CD14-positive monocyte (primary cell): ENCODE measurements around the gene CSF2RB. TPM values are rescaled to one million over a fixed set of nuclear protein-coding genes. Genes with fewer than 3 reads are reported as not detected.

ENCODE experiments used
- DNase-seq, 3 donors: peaks; one replicate each; pipeline ENCODE4 v3.0.0-alpha.2; 2011 to 2022
- H2AFZ ChIP-seq: 2 replicates; pipeline ENCODE4 v1.6.0; 2012; ENCODE audit warnings: mild to moderate bottlenecking, low read depth, low read length, inconsistent platforms; ENCODE audit not compliant: insufficient read depth, poor library complexity, severe bottlenecking
- H3K27ac ChIP-seq, 2 donors: 1 replicate in 1 of 2; 2 replicates in 1 of 2; pipeline ENCODE4 v1.5.1; 2012 to 2013; ENCODE audit warnings: low read length in 2 of 2, control low read depth in 1 of 2, inconsistent platforms in 1 of 2, low read depth in 1 of 2, mild to moderate bottlenecking in 1 of 2
- H3K27me3 ChIP-seq, 2 donors: one replicate each; pipeline versions ENCODE4 v1.6.0 to v1.6.1; 2011 to 2013; ENCODE audit warnings: low read length in 2 of 2; ENCODE audit not compliant: control insufficient read depth in 2 of 2, insufficient read depth in 2 of 2
- H3K36me3 ChIP-seq, 2 donors: replicated peaks in 1 of 2; 1 replicate in 1 of 2; 2 replicates in 1 of 2; pipeline versions ENCODE4 v1.5.1 to v1.6.1; 2012 to 2013; ENCODE audit warnings: low read length in 2 of 2, control low read depth in 1 of 2, inconsistent platforms in 1 of 2, mild to moderate bottlenecking in 1 of 2; ENCODE audit not compliant: insufficient read depth in 2 of 2, control insufficient read depth in 1 of 2
- H3K4me1 ChIP-seq, 2 donors: 1 replicate in 1 of 2; 2 replicates in 1 of 2; pipeline versions ENCODE4 v1.5.1 to v1.6.1; 2012 to 2013; ENCODE audit warnings: low read length in 2 of 2, control low read depth in 1 of 2, inconsistent platforms in 1 of 2, mild to moderate bottlenecking in 1 of 2, moderate library complexity in 1 of 2; ENCODE audit not compliant: insufficient read depth in 2 of 2, control insufficient read depth in 1 of 2
- H3K4me2 ChIP-seq: replicated peaks from 2 replicates; pipeline ENCODE3; 2012; ENCODE audit warnings: low read length, moderate library complexity, mild to moderate bottlenecking; ENCODE audit not compliant: poor library complexity, severe bottlenecking; ENCODE audit errors: extremely low read depth
- H3K4me3 ChIP-seq, 3 experiments: fragments of 200-600 bp in 1 of 3; sonication (generic) in 1 of 3; replicated peaks in 1 of 3; 1 replicate in 2 of 3; 2 replicates in 1 of 3; pipeline ENCODE4 v1.5.1; 2011 to 2013; ENCODE audit warnings: low read length in 3 of 3, mild to moderate bottlenecking in 3 of 3, control low read depth in 2 of 3, low read depth in 2 of 3, inconsistent platforms in 1 of 3, moderate library complexity in 1 of 3
- H3K79me2 ChIP-seq: 2 replicates; pipeline ENCODE4 v1.6.0; 2012; ENCODE audit warnings: mild to moderate bottlenecking, control low read depth, inconsistent platforms, low read length, moderate library complexity; ENCODE audit not compliant: insufficient read depth
- H3K9ac ChIP-seq: 2 replicates; pipeline ENCODE4 v1.6.0; 2017; ENCODE audit warnings: low read length, mild to moderate bottlenecking; ENCODE audit not compliant: insufficient read depth, poor library complexity, severe bottlenecking
- H3K9me3 ChIP-seq, 2 donors: replicated peaks in 1 of 2; 1 replicate in 1 of 2; 2 replicates in 1 of 2; pipeline versions ENCODE4 v1.5.1 to v1.6.1; 2012 to 2013; ENCODE audit warnings: low read length in 2 of 2, control low read depth in 1 of 2; ENCODE audit not compliant: control insufficient read depth in 1 of 2, insufficient read depth in 1 of 2
- H4K20me1 ChIP-seq: 2 replicates; pipeline ENCODE4 v1.6.0; 2012; ENCODE audit warnings: mild to moderate bottlenecking, low read length, control low read depth, moderate library complexity; ENCODE audit not compliant: insufficient read depth
- H3K27ac Mint-ChIP-seq, 7 donors: one replicate each; pipeline ENCODE4 v1.8.0; 2020; ENCODE audit warnings: mild to moderate bottlenecking in 7 of 7, mixed read lengths in 7 of 7, moderate library complexity in 6 of 7, inconsistent platforms in 2 of 7
- H3K27me3 Mint-ChIP-seq, 3 donors: one replicate each; pipeline ENCODE4 v1.8.0; 2021 to 2022; ENCODE audit warnings: low read depth in 3 of 3, mild to moderate bottlenecking in 3 of 3, mixed read lengths in 3 of 3, moderate library complexity in 3 of 3, inconsistent platforms in 1 of 3
- H3K36me3 Mint-ChIP-seq, 2 donors: one replicate each; pipeline ENCODE4 v1.8.0; 2020; ENCODE audit warnings: mixed read lengths in 2 of 2, inconsistent platforms in 1 of 2, mild to moderate bottlenecking in 1 of 2
- H3K4me1 Mint-ChIP-seq: one replicate; pipeline ENCODE4 v1.8.0; 2020; ENCODE audit warnings: mild to moderate bottlenecking, mixed read lengths
- H3K4me3 Mint-ChIP-seq, 2 donors: one replicate each; pipeline ENCODE4 v1.8.0; 2020; ENCODE audit warnings: mild to moderate bottlenecking in 2 of 2, mixed read lengths in 2 of 2, moderate library complexity in 1 of 2
- H3K9me3 Mint-ChIP-seq, 7 donors: one replicate each; pipeline ENCODE4 v1.8.0; 2020 to 2022; ENCODE audit warnings: mixed read lengths in 7 of 7, mild to moderate bottlenecking in 6 of 7, moderate library complexity in 6 of 7, inconsistent platforms in 2 of 7
- WGBS: methylation state at CpG from one replicate; pipeline ENCODE4 v1.1.5; 2013; ENCODE audit warnings: missing lambda C conversion rate; ENCODE audit not compliant: insufficient coverage; 5-methylcytosine and 5-hydroxymethylcytosine counted together
- intact Hi-C, 2 donors: fragments of 100-400 bp; cut with micrococcal nuclease; formaldehyde crosslinking; loops; one replicate each; pipeline versions ENCODE4 v1.15.0 to v1.15.1; 2023
- polyA plus RNA-seq, 3 donors: library from polyadenylated mRNA; depleted of rRNA in 1 of 3; unstranded in 2 of 3; stranded (reverse) in 1 of 3; fragments of 300-500 nt in 2 of 3; fragments of >200 nt in 1 of 3; fragmentation: Illumina TruSeq in 2 of 3; gene quantifications; 1 replicate in 2 of 3; 2 replicates in 1 of 3; pipeline ENCODE4 v1.2.3, GENCODE V29; 2012 to 2021
- TF ChIP-seq, protein P1 (sequence below): fragments of 200-600 bp; IDR thresholded peaks from one replicate; pipeline ENCODE4 v1.8.0; 2022; ENCODE audit warnings: antibody characterized with exemption, mild to moderate bottlenecking

CSF2RB gene
- polyA plus RNA-seq, 3 donors: 29.9 to 91.1 (median 52.7) TPM

DNA sequence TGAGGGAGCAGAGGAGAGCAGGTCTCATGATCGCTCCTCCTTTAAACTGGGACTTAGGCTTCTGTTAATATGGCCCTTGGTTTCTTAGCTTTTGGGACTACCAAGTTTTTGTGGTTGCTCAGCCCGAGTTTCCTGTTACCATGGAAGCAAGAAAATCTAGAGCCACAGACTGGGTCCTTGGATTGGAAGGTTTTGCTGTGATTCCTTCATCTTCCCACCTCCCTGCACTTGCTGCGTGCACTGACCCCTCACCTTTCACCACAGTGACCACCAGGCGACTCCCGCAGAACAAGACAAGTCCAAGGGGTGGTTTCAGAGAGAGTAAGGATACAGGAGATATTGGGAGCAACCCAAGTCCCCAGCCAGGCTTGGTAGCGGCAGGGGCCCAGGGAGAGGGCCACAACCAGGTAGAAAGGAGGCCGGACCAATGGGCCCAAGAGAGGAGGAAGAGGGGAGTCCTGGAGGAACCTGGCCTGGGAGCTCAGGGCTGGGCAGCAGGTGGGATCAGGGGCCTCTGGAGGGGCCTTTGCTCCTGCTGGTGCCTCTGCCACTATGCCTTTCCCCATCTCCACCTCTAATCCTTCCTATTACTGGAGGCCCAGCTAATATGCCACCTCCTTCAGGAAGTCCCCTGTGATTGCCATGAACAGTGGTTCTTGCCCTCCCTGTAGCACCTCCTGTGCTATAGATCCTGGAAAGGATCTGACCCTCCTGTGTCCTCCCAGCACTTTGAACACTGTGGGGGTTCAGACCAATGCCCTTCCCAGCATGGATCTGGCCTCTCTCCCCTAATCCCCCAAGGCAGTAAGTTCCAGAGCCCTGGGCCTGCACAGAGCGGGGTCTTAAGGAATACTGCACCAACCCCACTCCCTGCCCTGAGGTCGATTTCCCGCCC is 21.2 kb downstream of the CSF2RB start:
- Mint-ChIP-seq H3K4me3 (no peak overlapping the region), H3K4me1 (peaks cover 17% of the 10 kb centered on the region), H3K36me3 (peaks cover 78 to 92% of the 10 kb centered on the region in 2 donors), H3K9me3 (peaks cover 0 to 1% (median 0%) of the 10 kb centered on the region in 7 donors), H3K27me3 (no peaks in the 10 kb centered on the region), H3K27ac (peak overlapping the region in 4 of 7 donors; percentile 10 to 73 (median 44))
- DNase-seq: no peak
- Histone ChIP-seq H3K27ac (no peak overlapping the region), H3K4me1 (peaks cover 19 to 21% of the 10 kb centered on the region in 2 donors), H3K9me3 (no peaks in the 10 kb centered on the region), H4K20me1 (peaks cover 59% of the 10 kb centered on the region), H3K9ac (no peak overlapping the region), H3K36me3 (peaks cover 79 to 92% of the 10 kb centered on the region in 2 donors), H2AFZ (no peak overlapping the region), H3K79me2 (no peaks in the 10 kb centered on the region), H3K27me3 (no peaks in the 10 kb centered on the region), H3K4me2 (no peak overlapping the region), H3K4me3 (no peak overlapping the region)
- TF ChIP-seq, protein P1, sequence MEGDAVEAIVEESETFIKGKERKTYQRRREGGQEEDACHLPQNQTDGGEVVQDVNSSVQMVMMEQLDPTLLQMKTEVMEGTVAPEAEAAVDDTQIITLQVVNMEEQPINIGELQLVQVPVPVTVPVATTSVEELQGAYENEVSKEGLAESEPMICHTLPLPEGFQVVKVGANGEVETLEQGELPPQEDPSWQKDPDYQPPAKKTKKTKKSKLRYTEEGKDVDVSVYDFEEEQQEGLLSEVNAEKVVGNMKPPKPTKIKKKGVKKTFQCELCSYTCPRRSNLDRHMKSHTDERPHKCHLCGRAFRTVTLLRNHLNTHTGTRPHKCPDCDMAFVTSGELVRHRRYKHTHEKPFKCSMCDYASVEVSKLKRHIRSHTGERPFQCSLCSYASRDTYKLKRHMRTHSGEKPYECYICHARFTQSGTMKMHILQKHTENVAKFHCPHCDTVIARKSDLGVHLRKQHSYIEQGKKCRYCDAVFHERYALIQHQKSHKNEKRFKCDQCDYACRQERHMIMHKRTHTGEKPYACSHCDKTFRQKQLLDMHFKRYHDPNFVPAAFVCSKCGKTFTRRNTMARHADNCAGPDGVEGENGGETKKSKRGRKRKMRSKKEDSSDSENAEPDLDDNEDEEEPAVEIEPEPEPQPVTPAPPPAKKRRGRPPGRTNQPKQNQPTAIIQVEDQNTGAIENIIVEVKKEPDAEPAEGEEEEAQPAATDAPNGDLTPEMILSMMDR: no peak
- intact Hi-C loops: no loop called here
- 86% methylated on average over 6 of the region's 10 CpGs for WGBS

DNA sequence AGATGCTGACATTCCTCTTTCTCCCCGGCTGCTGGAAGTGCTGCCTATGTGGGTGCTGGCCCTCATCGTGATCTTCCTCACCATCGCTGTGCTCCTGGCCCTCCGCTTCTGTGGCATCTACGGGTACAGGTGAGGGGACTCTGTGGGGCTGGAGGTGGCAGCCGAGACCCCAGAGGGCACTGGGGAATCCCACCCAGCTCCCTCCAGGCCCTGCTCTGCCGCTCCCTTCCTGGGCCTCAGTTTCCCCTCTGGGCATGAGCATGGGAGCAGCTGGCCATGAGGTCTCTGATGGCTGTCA is 21.8 kb downstream of the CSF2RB start:
- H3K4me3 ChIP-seq: no peak overlapping the region
- 95% methylated on average over 6 of the region's 7 CpGs for WGBS
- H3K4me3 Mint-ChIP-seq: no peak overlapping the region
- peaks cover 19 to 21% of the 10 kb centered on the region in 2 donors for H3K4me1 ChIP-seq
- no peaks in the 10 kb centered on the region for H3K79me2 ChIP-seq
- intact Hi-C loops: no loop called here
- peaks cover 0 to 1% (median 0%) of the 10 kb centered on the region in 7 donors for H3K9me3 Mint-ChIP-seq
- H3K27me3 Mint-ChIP-seq: no peaks in the 10 kb centered on the region
- H3K27ac ChIP-seq: no peak overlapping the region
- H4K20me1 ChIP-seq: peaks cover 56% of the 10 kb centered on the region
- peaks cover 17% of the 10 kb centered on the region for H3K4me1 Mint-ChIP-seq
- peak overlapping the region in 1 of 7 donors; percentile 10 for H3K27ac Mint-ChIP-seq
- H3K36me3 Mint-ChIP-seq: peaks cover 72 to 86% of the 10 kb centered on the region in 2 donors
- no peaks in the 10 kb centered on the region for H3K9me3 ChIP-seq
- no peak overlapping the region for H2AFZ ChIP-seq
- no peak for DNase-seq
- H3K4me2 ChIP-seq: no peak overlapping the region
- TF ChIP-seq, protein P1: no peak
- no peaks in the 10 kb centered on the region for H3K27me3 ChIP-seq
- H3K36me3 ChIP-seq: peaks cover 73 to 86% of the 10 kb centered on the region in 2 donors
- H3K9ac ChIP-seq: no peak overlapping the region
